Liver (tissue), 9 donors: Measurements from ENCODE around the gene PTPRN2. TPM values are rescaled to one million over a fixed set of nuclear protein-coding genes. Genes with fewer than 3 reads are reported as not detected.

Experiments used
- DNase-seq: peaks from one replicate; pipeline ENCODE4 v3.0.0-alpha.2; 2017; ENCODE audit warnings: low spot score
- H3K27ac ChIP-seq, 2 donors: one replicate each; pipeline ENCODE4 v1.7.0; 2013; ENCODE audit warnings: inconsistent platforms in 2 of 2, low read length in 2 of 2, control low read depth in 1 of 2, low read depth in 1 of 2, mild to moderate bottlenecking in 1 of 2
- H3K27me3 ChIP-seq, 4 donors: one replicate each; pipeline versions ENCODE4 v1.6.1 to v1.7.0; 2013; ENCODE audit warnings: low read length in 3 of 4, inconsistent platforms in 1 of 4, mild to moderate bottlenecking in 1 of 4, moderate library complexity in 1 of 4; ENCODE audit not compliant: control insufficient read depth in 4 of 4, insufficient read depth in 4 of 4
- H3K36me3 ChIP-seq, 4 donors: one replicate each; pipeline versions ENCODE4 v1.6.1 to v1.7.0; 2013; ENCODE audit warnings: low read length in 3 of 4, mild to moderate bottlenecking in 3 of 4, low read depth in 1 of 4, moderate library complexity in 1 of 4; ENCODE audit not compliant: control insufficient read depth in 4 of 4, insufficient read depth in 3 of 4
- H3K4me1 ChIP-seq, 4 donors: one replicate each; pipeline versions ENCODE4 v1.6.1 to v1.7.0; 2013; ENCODE audit warnings: low read length in 3 of 4, mild to moderate bottlenecking in 3 of 4, moderate library complexity in 1 of 4; ENCODE audit not compliant: control insufficient read depth in 4 of 4, insufficient read depth in 4 of 4
- H3K4me3 ChIP-seq, 3 donors: one replicate each; pipeline versions ENCODE4 v1.6.1 to v1.7.0; 2013; ENCODE audit warnings: low read length in 3 of 3, control low read depth in 1 of 3, low read depth in 1 of 3, mild to moderate bottlenecking in 1 of 3
- H3K9ac ChIP-seq, 2 donors: one replicate each; pipeline ENCODE4 v1.7.0; 2013; ENCODE audit warnings: low read length in 2 of 2, mild to moderate bottlenecking in 2 of 2, moderate library complexity in 2 of 2, control low read depth in 1 of 2, low read depth in 1 of 2
- H3K9me3 ChIP-seq, 4 donors: one replicate each; pipeline versions ENCODE4 v1.6.1 to v1.7.0; 2013; ENCODE audit warnings: low read length in 3 of 4; ENCODE audit not compliant: control insufficient read depth in 4 of 4
- EGR1 ChIP-seq, 2 donors: IDR thresholded peaks; 2 replicates each; pipeline ENCODE4 v1.6.1; 2016 to 2018; ENCODE audit warnings: antibody characterized with exemption in 2 of 2, low read depth in 2 of 2
- FOXA1 ChIP-seq: IDR thresholded peaks from 2 replicates; pipeline ENCODE4 v1.6.1; 2016; ENCODE audit warnings: antibody characterized with exemption
- FOXA2 ChIP-seq: IDR thresholded peaks from 2 replicates; pipeline ENCODE4 v1.6.1; 2016; ENCODE audit warnings: antibody characterized with exemption
- GABPA ChIP-seq, 2 donors: IDR thresholded peaks in 1 of 2; conservative IDR thresholded peaks in 1 of 2; 2 replicates each; pipeline ENCODE4 v1.6.1; 2016; ENCODE audit warnings: antibody characterized with exemption in 2 of 2, mild to moderate bottlenecking in 1 of 2, moderate library complexity in 1 of 2
- HNF4A ChIP-seq, 2 donors: conservative IDR thresholded peaks; 2 replicates each; pipeline ENCODE4 v1.6.1; 2016; ENCODE audit warnings: antibody characterized with exemption in 2 of 2, mild to moderate bottlenecking in 2 of 2
- MAX ChIP-seq: IDR thresholded peaks from 2 replicates; pipeline ENCODE4 v1.6.1; 2016; ENCODE audit warnings: antibody characterized with exemption
- NR2F2 ChIP-seq: IDR thresholded peaks from 2 replicates; pipeline ENCODE4 v1.6.1; 2016; ENCODE audit warnings: antibody characterized with exemption
- RAD21 ChIP-seq, 2 donors: IDR thresholded peaks; 2 replicates each; pipeline ENCODE4 v1.6.1; 2016; ENCODE audit warnings: antibody characterized with exemption in 2 of 2, mild to moderate bottlenecking in 2 of 2
- RXRA ChIP-seq, 2 donors: IDR thresholded peaks; 2 replicates each; pipeline ENCODE4 v1.6.1; 2017 to 2018; ENCODE audit warnings: antibody characterized with exemption in 2 of 2, mild to moderate bottlenecking in 1 of 2
- SP1 ChIP-seq: IDR thresholded peaks from 2 replicates; pipeline ENCODE4 v1.6.1; 2018; ENCODE audit warnings: antibody characterized with exemption, mild to moderate bottlenecking
- TAF1 ChIP-seq: conservative IDR thresholded peaks from 2 replicates; pipeline ENCODE4 v1.6.1; 2016; ENCODE audit warnings: antibody characterized with exemption, mild to moderate bottlenecking
- YY1 ChIP-seq: IDR thresholded peaks from 2 replicates; pipeline ENCODE4 v1.6.1; 2016; ENCODE audit warnings: antibody characterized with exemption, mild to moderate bottlenecking
- ZBTB33 ChIP-seq: IDR thresholded peaks from 2 replicates; pipeline ENCODE4 v1.6.1; 2016; ENCODE audit warnings: antibody characterized with exemption
- WGBS: extraction: QIAGEN DNeasy Blood & Tissue Kit; methylation state at CpG from one replicate; pipeline ENCODE4 v1.1.7; 2013; 5-methylcytosine and 5-hydroxymethylcytosine counted together
- polyA plus RNA-seq, 2 donors: library from polyadenylated mRNA; stranded (reverse) in 1 of 2; unstranded in 1 of 2; fragments of 200-250 nt in 1 of 2; fragments of >200 nt in 1 of 2; fragmentation: Nextera tagmentation in 1 of 2; extraction: Ambion mirVana in 1 of 2; gene quantifications; one replicate each; pipeline versions ENCODE4 v1.2.1 to v1.2.3, GENCODE V29; 2013 to 2015
- total RNA-seq, 2 donors: library from RNA; depleted of rRNA; stranded (reverse); fragments of >200 nt; gene quantifications; one replicate each; pipeline ENCODE4 v1.2.3, GENCODE V29; 2014
- TF ChIP-seq, protein P1 (sequence below): IDR thresholded peaks from 2 replicates; pipeline ENCODE4 v1.6.1; 2016; ENCODE audit warnings: antibody characterized with exemption
- donor health status: healthy.
- donor health status: healthy.
- donor health status: healthy.
- donor health status: healthy.
- donor health status: healthy.

Gene PTPRN2
- total and polyA plus RNA-seq, 4 donors: 0.75 to 1.9 (median 1.1) TPM

- TF ChIP-seq YY1: no peak
- no peak for TF ChIP-seq RXRA (IDR thresholded peaks at IDR 0.05)
- no peak for TF ChIP-seq TAF1
These were observed 687.6 kb downstream of the PTPRN2 start (continued) for GRCh38 chr7:157900011-157900410.

GRCh38 chr7:157898802-157899505 is 688.7 kb downstream of the PTPRN2 start:
- no peak overlapping the region for H3K4me3 ChIP-seq
- no peaks in the 10 kb centered on the region for H3K36me3 ChIP-seq
- H3K4me1 ChIP-seq: no peaks in the 10 kb centered on the region
- TF ChIP-seq FOXA2 (no peak), RXRA (IDR thresholded peaks at IDR 0.05) (no peak), SP1 (no peak), ZBTB33 (no peak), EGR1 (IDR thresholded peaks at IDR 0.05; ENCODE audit: low read depth in 2 of 2) (no peak), FOXA1 (no peak)
- no peak for DNase-seq
- no peak overlapping the region for H3K9ac ChIP-seq
- no peaks in the 10 kb centered on the region for H3K27me3 ChIP-seq
- no peaks in the 10 kb centered on the region for H3K9me3 ChIP-seq
- H3K27ac ChIP-seq: no peak overlapping the region
- WGBS: 74% methylated on average over 17 of the region's 17 CpGs

GRCh38 chr7:157898261-157898660 is 689.4 kb downstream of the PTPRN2 start:
- no peaks in the 10 kb centered on the region for H3K36me3 ChIP-seq
- H3K9ac ChIP-seq: no peak overlapping the region
- no peak overlapping the region for H3K27ac ChIP-seq
- no peak for TF ChIP-seq GABPA (IDR thresholded peaks at IDR 0.05 in 1 of 2, conservative IDR thresholded peaks at IDR 0.05 in 1 of 2)
- no peak overlapping the region for H3K4me3 ChIP-seq
- H3K9me3 ChIP-seq: no peaks in the 10 kb centered on the region
- no peaks in the 10 kb centered on the region for H3K4me1 ChIP-seq
- no peaks in the 10 kb centered on the region for H3K27me3 ChIP-seq
- WGBS: 85% methylated on average over 11 of the region's 11 CpGs
- DNase-seq: no peak

GRCh38 chr7:157897681-157898080 is 689.9 kb downstream of the PTPRN2 start:
- Histone ChIP-seq H3K4me1 (no peaks in the 10 kb centered on the region), H3K9me3 (no peaks in the 10 kb centered on the region), H3K27ac (no peak overlapping the region), H3K27me3 (no peaks in the 10 kb centered on the region), H3K36me3 (no peaks in the 10 kb centered on the region), H3K4me3 (no peak overlapping the region), H3K9ac (no peak overlapping the region)
- no peak for DNase-seq
- 92% methylated on average over 30 of the region's 30 CpGs for WGBS
- TF ChIP-seq SP1 (no peak), MAX (no peak), NR2F2 (no peak), EGR1 (IDR thresholded peaks at IDR 0.05; ENCODE audit: low read depth in 2 of 2) (no peak), RAD21 (IDR thresholded peaks at IDR 0.05) (no peak), YY1 (no peak), FOXA1 (no peak), TAF1 (no peak), HNF4A (conservative IDR thresholded peaks at IDR 0.05) (no peak), GABPA (IDR thresholded peaks at IDR 0.05 in 1 of 2, conservative IDR thresholded peaks at IDR 0.05 in 1 of 2) (no peak)
- TF ChIP-seq, protein P1, sequence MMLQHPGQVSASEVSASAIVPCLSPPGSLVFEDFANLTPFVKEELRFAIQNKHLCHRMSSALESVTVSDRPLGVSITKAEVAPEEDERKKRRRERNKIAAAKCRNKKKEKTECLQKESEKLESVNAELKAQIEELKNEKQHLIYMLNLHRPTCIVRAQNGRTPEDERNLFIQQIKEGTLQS: no peak
